ENCODE measurements around the gene CCDC110.
"Not testable (repeated sequence)": the region's sequence is repeated elsewhere in the genome, so short reads cannot be mapped to it uniquely, and the experiment has no call there.

The CCDC110 gene

DNA sequence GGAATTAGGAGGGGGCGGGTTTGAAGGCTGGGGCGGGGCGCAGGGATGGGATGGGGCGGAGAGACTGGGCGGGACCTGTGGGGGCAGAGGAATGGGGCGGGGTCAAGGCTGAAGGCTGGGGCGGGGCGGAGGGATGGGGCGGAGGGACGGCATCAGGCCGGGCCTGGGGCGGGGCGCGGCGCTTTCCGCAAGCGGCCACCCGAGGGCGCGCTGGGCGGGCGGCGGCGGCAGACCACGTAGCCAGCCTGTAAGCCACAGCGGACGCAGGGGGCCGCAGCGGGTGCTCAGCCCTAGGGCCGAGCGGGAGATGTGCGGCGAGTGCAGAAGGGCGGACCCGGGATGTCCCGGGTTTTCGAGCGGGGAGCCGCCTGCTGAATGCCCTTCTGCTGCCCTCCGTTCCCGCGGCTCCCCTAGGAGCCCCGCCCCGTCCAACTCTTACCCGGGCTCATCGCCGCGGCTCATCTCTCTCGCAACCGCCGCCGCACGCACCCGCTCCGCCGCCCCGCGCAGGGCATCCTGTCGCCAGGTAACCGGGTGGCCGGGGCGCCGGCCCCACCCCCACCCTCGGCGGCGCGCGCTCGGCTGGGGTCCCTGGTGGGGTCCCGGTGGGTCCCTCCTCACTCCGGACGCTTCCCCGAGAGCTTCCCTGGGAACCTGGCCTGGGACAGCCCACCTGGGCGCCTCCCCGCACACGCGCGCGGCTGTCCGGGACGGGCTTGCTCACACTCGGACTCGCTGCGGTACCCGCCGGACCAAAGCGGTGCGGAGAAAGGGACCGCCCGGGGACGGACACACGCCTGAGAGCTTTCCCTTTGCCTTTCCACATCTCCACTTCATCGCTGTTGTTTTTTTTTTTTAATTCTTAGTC, at the start of gene CCDC110:
TSS of gene CCDC110 (minus strand) at position 499 of the 868 bp plus-strand sequence. CDS start at position 449, 50 bp downstream.
- DNase-seq (ENCODE audit: low read depth in 2 of 2) = peak; percentile 86

DNA sequence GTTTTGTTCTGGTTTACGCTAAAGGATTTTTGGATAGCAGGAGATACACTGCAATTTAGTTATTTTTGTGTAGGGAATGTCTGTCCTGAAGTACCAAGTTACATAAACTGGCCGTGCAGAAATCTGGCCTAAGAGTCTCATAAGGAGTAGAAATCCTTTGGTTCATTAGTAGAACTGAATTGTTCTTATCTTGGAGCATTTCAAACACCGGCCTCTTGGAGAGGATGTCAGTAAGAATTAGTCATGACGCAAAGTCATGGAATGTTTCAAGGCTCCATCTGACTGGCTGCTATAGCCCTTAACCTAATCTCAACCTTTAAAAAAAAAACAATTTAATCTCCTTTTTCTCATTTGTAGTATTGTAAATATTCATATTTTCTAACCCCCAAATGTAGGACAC, 48.6 kb upstream of the CCDC110 start:
- no peak for DNase-seq (ENCODE audit: low read depth in 2 of 2)

DNA sequence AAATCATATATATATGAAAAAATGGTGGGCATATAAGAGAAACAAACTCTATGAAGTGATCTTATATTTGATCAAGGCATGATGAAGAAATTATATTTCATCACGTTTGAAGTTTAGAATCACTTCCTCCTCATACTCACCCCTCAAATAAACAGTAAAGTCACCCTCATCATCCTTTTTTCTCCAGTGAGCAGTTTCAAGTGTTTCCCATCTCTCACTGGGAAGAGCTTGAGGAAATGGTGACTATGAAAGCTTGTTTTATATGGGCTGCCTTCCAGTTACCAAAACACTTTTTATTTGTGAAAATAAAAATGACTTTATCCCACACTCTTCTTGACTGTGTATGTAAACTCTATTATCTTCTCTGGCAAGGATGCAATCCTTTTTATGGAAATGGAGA, 47.0 kb upstream of the CCDC110 start:
- DNase-seq (ENCODE audit: low read depth in 2 of 2) = no peak

DNA sequence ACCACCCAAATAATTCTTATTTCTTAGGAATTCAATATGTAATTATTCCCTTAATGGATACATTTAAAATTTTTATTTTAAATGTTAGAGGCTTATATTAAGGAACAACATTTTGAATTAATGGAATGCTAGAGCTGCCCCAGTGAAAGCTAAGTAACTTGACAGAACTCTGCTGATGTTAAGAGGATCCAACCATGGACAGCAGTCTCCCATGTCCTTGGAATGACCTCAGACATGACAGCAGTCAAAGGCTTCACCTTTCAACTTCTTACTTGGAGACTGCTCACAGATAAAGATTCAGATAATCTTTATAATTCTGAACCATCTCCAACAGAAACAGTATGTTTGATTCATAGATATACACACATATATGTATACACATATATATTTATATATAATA, 46.5 kb upstream of the CCDC110 start:
- DNase-seq (ENCODE audit: low read depth in 2 of 2) = no peak

DNA sequence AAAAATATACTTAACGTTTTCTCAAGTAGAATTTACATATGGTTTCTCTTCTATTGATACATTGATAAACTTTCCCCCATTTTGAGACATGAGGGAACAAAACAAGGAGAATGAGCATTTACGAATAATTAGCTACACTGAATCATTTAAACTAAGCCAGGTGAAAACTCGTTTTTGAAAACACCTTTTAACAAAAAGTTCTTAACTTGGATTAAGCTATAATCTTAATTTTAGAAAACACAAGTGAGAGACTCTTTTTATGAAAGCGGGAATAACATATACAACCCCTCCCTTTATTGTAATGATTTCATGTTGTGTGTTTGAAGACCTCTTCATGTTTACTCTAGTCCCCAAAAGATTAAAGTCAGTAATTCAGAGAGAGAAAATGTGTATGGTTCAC, 43.7 kb upstream of the CCDC110 start:
- no peak for DNase-seq (ENCODE audit: low read depth in 2 of 2)

DNA sequence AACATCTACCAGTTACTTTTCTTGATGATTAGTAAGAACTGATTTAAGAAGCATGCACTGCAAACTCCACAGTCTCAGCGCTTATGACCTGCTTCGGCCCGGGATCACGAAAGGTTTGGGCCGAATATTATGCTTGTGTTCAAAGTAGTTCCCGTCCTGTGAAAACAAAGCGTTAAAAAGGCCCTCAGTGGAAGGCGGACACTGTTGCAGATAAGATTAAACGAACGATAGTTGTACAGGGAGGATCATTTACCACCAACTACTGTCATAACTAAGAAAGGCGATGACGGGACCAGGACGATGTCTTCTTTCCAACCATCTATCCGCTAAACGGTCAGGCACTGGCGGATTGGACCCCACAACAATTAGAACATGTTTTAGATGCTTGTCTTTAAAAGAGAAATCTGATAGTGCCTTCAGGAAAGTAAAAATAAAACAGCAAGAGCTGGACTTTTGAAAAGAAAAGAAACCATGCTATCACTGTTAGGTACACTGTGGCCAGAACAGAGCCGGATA, 42.7 kb upstream of the CCDC110 start:
- DNase-seq (ENCODE audit: low read depth in 2 of 2) = no peak

DNA sequence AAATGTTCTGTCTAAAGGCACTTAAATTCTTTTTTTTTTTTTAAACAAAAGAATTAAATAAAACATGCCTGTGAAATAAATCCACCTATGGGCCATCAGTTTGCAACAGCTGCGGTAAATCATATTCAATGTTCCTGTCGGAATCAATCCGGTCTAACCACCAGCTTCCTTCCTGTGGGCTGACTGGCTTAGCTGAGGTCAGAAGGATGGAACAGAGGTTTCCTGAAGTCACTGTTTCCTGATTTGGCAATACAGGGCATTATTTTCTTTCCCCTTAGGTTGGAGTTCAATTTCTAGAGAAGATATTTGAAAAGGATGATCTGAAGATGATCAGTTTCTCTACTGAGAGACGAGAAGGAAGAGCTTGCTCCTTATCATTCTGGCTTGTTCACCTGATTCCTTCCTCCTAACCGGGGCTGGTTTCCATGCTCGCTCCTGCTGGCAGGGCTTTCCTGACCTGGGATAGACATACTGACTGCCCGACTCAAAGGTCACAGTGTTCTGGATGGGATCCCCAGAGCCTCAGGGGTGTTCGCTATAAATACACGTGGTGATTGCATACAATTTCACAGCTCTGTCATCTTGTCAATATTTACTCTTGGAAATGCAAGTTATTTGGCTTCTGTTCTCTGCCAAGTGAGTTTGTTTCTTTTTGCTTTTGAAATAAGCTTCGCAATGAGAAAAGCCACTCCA, 42.1 kb upstream of the CCDC110 start:
- no peak for DNase-seq (ENCODE audit: low read depth in 2 of 2)

DNA sequence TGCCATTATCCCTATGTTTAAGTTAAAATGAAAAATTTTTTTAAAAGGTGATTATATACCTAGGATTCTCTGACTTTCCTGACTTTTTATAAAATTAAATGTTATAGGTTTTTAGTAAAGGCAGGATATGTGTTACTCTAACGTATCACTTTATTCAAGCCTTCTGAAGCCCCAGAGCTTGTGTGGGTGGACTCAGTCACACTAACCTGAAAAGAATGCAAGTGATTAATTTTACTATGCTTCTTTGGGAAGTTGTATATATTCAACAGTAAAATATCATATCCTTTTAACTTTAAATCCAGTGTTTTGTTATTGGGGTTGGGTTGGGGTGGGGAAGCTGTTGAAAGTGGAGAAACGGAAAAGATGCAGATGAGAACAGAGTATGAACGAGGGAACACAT, 41.0 kb upstream of the CCDC110 start:
- no peak for DNase-seq (ENCODE audit: low read depth in 2 of 2)

DNA sequence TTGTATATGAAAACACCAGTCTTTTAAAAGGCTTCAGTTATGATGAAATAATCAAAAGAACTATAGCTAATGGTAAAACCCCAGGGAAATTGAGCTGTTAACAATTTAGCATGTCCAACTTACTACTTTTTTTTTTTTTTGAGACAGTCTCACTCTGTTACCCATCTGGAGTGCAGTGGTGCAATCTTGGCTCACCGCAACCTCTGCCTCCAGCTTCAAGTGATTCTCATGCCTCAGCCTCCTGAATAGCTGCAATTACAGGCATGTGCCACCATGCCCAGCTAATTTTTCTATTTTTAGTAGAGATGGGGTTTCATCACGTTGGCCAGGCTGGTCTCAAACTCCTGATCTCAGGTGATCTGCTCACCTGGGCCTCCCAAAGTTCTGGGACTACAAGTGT, 39.7 kb upstream of the CCDC110 start:
- not testable (repeated sequence) for DNase-seq (ENCODE audit: low read depth in 2 of 2)

DNA sequence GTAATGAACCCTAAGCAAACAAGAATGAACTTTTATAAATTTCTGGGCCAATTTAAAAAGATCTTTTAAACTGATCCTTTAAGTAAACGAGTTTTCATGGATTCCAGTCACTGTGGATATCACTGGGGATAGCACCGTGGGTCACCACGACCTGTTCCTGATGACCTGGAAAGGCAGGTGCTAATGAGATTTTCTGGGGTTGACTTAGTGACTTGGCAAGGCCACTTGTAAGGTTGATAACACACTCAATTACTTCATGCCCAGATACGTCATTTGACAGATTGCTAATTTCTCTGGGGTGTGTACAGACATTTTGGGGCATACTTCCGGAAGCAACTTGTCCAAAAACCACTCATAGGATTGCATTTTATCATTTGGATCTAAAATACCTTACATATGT, 39.3 kb upstream of the CCDC110 start:
- DNase-seq (ENCODE audit: low read depth in 2 of 2) = no peak

DNA sequence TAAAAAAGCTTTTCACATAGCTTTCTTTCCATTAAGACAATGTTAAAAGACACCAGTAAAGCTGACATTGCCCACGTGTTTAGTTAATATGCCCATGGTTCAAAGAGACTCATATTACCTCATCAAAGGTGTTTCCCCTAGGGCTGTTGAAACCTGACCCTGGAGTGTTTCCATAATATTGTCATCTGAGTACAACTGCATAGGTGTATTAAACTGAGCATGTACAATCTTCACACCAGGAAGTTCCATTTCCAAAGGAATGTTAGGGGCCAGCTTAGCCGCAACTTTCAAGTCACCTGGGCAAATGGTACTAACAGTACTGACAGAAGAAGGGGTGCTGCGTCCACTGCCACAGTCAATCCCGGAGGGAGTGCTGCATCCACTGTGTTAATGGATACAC, 36.6 kb upstream of the CCDC110 start:
- DNase-seq (ENCODE audit: low read depth in 2 of 2) = no peak

DNA sequence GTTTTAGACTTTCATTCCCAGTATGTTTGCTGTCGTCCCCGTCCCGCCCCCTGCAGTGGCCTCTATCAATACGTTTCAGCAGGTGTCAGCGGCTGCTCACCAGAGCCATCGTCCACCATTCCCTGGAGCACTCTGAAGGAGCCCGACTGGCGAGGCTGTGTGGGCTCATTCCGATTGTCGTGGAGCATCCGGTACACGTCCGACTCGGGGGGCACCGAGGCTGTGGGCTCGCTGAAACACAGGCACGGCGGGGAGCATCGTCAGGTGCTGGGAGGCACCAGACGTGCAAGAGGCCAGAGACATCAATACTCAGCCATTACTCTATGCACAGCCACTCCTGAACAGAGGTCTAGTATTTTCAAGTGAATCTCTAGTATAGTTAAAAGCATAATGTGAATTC, 34.9 kb upstream of the CCDC110 start:
- DNase-seq (ENCODE audit: low read depth in 2 of 2) = no peak

DNA sequence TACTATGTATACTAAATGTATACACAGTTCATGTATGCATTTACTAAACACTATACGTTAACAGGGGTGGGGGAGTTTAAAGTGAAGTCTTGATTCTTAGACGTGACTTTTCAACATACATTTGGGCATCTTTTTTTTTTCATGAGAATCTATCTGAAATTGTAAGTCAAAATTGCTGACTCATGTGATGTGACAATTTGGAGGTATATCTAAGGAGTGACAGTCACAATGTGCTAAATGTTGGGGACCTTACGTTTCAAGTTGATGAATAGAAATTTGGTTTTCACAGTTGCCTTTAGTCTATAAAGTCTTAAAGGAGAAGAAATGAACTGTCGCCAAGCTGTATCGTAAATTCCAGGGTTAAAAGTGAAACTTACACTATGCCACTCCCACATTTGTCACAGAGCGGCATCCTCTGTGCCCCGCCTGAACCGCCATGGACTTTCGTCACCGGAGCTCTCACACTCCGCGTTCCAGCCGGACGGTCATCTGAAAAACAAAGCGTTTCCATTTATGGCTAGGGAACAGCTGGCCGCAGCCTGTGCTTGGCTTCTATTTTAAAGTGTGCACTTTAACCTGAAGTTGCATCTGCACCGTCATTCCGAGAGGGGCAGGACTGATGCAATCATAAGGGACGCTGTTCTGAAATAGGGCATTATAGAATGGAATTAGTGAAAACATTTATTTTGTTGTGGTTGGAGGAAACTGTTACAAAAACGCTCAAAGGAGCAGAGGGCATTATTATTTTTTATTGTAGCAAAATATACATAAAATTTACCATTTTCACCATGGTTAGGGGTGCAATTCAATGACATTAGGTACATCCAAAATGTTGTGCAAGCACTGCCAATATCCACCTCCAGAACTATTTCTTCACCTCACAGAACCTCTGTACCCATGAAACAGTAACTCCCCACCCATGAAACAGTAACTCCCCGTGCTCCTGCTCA, 32.8 kb upstream of the CCDC110 start:
- no peak for DNase-seq (ENCODE audit: low read depth in 2 of 2)

DNA sequence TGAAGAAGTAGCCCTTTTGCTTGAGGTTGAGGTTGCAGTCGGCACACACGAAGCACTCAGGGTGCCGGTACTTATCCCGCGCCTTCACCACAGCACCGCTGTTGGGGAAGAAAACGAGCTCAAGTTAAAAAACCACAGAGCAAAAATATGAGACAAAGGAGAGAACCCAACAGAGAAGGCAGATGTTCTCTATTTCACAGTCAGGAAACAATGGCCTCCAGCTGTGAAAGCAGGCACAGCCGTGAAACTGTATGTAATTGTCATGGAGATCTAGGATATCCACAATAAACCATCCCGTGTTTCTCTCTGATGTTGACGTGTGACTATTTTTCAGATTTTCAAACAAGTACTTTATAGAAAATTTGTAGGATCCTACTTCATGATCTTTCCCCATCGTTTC, 30.9 kb upstream of the CCDC110 start:
- no peak for DNase-seq (ENCODE audit: low read depth in 2 of 2)

DNA sequence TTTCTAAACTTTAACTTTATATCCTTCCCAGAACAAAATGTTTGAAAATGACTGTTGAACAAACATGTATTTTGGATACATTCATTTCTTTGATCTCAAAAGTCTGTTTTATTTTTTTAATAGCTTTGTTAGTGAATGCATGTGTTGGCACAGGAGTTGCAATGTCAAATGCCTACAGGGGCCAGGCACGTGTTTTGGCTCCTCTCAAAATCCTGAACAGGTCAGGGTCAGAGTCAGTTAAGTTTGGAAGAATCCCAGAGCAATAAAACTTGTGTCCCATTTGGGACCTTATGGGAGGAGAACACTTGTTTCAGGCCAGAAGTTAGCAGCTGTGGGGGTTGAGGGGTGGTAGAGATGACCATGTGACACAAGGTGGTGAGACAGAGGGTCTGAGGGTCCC, 29.0 kb upstream of the CCDC110 start:
- no peak for DNase-seq (ENCODE audit: low read depth in 2 of 2)

DNA sequence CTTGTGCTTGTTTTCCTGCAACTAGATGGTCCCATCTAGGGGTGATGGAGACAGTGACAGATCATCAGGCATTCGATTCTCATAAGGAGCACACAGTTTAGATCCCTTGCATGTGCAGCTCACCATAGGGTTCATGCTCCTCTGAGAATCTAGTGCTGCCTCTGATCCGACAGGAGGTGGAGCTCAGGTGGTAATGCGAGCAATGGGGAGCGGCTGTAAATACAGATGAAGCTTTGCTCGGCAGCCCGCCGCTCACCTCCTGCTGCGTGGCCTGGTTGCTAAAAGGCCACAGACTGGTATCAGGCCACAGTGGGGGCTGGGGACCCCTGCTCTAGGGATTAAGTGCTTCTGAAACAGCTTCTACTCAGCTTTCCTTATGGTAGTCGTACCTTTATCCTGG, 28.5 kb upstream of the CCDC110 start:
- DNase-seq (ENCODE audit: low read depth in 2 of 2) = no peak

DNA sequence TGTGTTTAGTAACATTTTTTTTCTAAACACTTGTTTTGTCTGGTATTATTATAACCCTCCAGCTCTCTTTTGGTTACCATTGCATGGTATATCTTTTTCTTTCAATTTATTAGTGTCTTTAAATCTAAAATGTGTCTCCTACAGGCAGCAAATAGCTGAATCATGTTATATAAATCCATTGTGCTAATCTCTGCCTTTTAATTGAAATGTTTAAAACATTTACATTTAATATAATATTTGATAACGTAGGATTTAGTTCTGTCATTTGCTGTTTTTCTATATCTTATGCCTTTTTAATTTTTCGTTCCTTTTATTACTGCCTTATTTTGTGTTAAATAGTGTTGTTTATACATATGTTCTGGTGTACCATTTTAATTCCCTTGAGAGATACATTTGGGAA, 17.1 kb upstream of the CCDC110 start:
- no peak for DNase-seq (ENCODE audit: low read depth in 2 of 2)

DNA sequence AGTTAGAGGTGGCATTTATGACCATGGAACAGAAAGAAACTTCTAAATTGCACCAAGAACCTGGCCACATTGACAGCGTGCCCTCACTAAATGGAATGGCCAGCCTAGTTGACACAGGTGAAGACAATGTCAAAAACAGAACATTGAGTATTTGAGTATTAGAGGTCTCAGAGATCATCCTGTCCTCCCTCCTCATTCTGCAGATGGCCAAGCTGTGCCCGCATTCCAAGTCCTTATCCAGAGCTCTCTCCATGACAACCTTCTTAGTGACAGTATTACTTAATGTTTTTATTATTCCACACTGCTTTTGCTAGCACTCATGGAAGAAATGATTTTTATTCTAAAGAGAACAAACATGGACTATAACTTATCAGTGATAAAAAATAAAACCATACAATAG, 9.9 kb upstream of the CCDC110 start:
- no peak for DNase-seq (ENCODE audit: low read depth in 2 of 2)

DNA sequence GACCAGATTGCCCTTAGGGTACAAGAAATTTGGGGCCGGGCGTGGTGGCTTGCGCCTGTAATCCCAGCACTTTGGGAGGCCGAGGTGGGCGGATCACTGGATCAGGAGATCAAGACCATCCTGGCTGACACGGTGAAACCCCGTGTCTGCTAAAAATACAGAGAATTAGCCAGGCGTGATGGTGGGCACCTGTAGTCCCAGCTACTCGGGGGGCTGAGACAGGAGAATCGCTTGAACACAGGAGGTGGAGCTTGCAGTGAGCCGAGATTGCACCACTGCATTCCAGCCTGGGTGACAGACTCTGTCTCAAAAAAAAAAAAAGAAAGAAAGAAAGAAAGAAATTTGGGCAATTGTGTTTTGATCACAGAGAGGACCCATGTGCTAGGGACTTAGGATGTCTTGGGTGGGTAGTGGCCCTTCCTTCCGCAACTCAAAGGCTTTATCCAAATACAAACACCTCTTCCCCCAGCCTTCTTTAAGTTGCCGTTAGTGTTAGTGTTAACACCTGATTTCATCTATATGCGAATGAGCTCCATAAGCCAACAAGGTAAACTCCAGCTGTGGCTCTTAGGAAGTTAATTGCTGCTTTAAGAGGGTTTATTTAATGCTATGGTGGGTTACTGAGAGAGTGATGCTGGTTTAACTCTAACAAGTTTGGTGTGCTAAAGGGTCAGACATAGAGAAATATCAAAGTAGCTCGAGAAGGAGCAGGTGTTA, 8.6 kb upstream of the CCDC110 start:
- no peak for DNase-seq (ENCODE audit: low read depth in 2 of 2)

DNA sequence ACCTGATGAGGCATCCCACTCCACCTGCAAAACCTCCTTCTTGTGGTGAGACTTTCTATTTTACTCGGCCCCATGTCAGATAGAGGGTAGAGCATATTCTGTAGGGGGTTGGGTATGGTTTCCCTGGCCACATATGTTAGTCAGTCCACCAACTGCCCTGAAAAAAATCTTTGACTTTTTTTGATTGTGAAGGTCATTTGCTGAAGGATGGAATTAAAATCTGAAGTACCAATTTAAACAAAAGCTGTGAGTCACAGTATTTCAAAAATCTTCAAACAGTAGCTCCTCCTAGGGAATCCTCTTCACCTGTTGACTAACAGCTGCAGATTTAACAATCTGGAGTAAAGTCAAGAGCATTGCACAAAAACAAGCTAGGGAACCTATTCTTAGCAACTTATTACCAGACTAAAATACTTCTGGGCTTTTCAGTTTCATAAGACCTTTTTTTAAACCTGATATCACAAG, 8.0 kb upstream of the CCDC110 start:
- no peak for DNase-seq (ENCODE audit: low read depth in 2 of 2)

DNA sequence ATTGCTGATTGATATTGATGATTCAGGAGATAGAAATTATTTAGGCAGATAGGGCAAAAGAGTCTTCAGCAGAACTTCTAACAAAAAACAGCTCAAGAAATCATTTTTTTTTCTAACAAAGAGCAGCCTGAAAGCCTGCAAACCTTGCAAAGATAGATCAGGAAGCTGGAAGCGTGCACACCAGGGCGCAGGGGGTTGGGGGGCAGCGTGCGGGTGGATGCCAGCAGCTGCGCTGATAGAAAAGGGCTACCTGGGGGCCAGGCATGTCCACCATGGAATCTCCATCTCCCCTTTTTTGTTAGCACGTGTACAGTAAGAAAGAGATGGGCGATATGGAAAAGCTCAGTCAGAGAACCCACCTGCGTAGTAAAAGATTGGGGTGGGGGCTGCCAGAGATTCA, 1.7 kb upstream of the CCDC110 start:
- no peak for DNase-seq (ENCODE audit: low read depth in 2 of 2)
